ENCODE results near the gene GPATCH8. TPM values are rescaled to one million over a fixed set of nuclear protein-coding genes. Genes with fewer than 3 reads are reported as not detected.

The GPATCH8 gene
- total and polyA plus RNA-seq, 10 of the 15 experiments (the other 5 are each of a cell fraction or from before 2014, with no cell fraction given), result 11.7 to 45.1 (median 21.3) TPM

- in situ Hi-C loops (cut with MboI) (no loop called here), intact Hi-C loops (cut with micrococcal nuclease; ENCODE audit: unreplicated experiment) (no loop called here)
- DNase-seq (ENCODE audit: low read depth, low spot score), result no peak
- Histone ChIP-seq H3K79me2 (ENCODE audit: control insufficient read depth, insufficient read depth, low read length) (peaks cover 14% of the 10 kb centered on the region), H3K4me2 (ENCODE audit: control insufficient read depth, insufficient read depth) (peak overlapping the region; percentile 42), H3K4me3 (peak overlapping the region; percentile 27; the same call in 1 of the 2 replicates), H3K36me3 (ENCODE audit: control insufficient read depth in 2 of 2, insufficient read depth in 2 of 2, low read length in 1 of 2) (peaks cover 18 to 20% of the 10 kb centered on the region in 2 experiments; a peak in 3 of 4 replicates), H3K27me3 (replicated peaks in 1 of 2; ENCODE audit: control insufficient read depth in 2 of 2, insufficient read depth in 2 of 2, low read length in 1 of 2) (no peaks in the 10 kb centered on the region; a peak in 1 of 4 replicates), H2AFZ (ENCODE audit: control insufficient read depth, low read depth, low read length) (peak overlapping the region; percentile 65), H3K27ac (ENCODE audit: control insufficient read depth, insufficient read depth) (no peak overlapping the region), H3K9ac (ENCODE audit: control insufficient read depth, insufficient read depth, low read length) (no peak overlapping the region), H3K4me1 (ENCODE audit: control insufficient read depth, insufficient read depth, low read length) (peaks cover 19% of the 10 kb centered on the region), H4K20me1 (ENCODE audit: control insufficient read depth, insufficient read depth) (no peaks in the 10 kb centered on the region), H3K9me3 (replicated peaks; ENCODE audit: control insufficient read depth, insufficient read depth, low read length) (no peaks in the 10 kb centered on the region)
- FAIRE-seq, result no peak
- no peak for TF ChIP-seq NR2C1 (IDR thresholded peaks at IDR 0.05)
- TF ChIP-seq EGR1 (IDR thresholded peaks at IDR 0.05; ENCODE audit: borderline replicate concordance in 1 of 2, low read depth in 2 of 2, low read length in 2 of 2), result peak in 1 of 2 experiments; percentile 37; a peak in 1 of 3 replicates
- TF ChIP-seq MAX (IDR thresholded peaks at IDR 0.05; ENCODE audit: low read depth, low read length), result 0 out of 2 replicates have a peak, but pooled peaks have one; percentile 14
- TF ChIP-seq POLR2A (IDR thresholded peaks at IDR 0.05; ENCODE audit: low read depth, low read length), result peak; percentile 52
- BruUV-seq (replicated peaks), result no TSS peak
- ChIA-PET CTCF (interaction anchor here (1.0 to 1.8 kb wide), 4 partner anchors 8 to 144 kb away, joined by 3 to 6 read pairs (median 5); partner anchors contain the start of genes FAM171A2 and GRN), POLR2A (interaction anchor here (0.6 kb wide), 1 partner anchor 149 kb away, joined by 6 read pairs; no protein-coding TSS in a partner anchor), SMC1A (ENCODE audit: uncharacterized antibody, unreplicated experiment) (interaction anchor here (1.6 kb wide), 1 partner anchor 169 kb away, joined by 4 read pairs; no protein-coding TSS in a partner anchor), RAD21 (ENCODE audit: unreplicated experiment) (interaction anchor here (0.6 to 1.6 kb wide), 3 partner anchors 10 to 165 kb away, joined by 4 read pairs; partner anchors contain the start of gene FAM171A2)
- 1% methylated on average over 51 of the region's 98 CpGs for WGBS (ENCODE audit: insufficient coverage, insufficient replicate concordance, low lambda C conversion rate, missing lambda C conversion rate)
- no peak for ATAC-seq
Observed at GRCh38 chr17:44353672-44354331, 149.4 kb downstream of the GPATCH8 start.

Measured in GM12878 (cell line).